HG02759 (cell line): ENCODE measurements around the gene ZMYM2.

ENCODE experiments used
- ATAC-seq: cut with Tn5 transposase; IDR thresholded peaks from one replicate; pipeline ENCODE4 v1.9.1; 2021; ENCODE audit warnings: mild to moderate bottlenecking, moderate library complexity; ENCODE audit not compliant: unreplicated experiment

ZMYM2 gene

DNA sequence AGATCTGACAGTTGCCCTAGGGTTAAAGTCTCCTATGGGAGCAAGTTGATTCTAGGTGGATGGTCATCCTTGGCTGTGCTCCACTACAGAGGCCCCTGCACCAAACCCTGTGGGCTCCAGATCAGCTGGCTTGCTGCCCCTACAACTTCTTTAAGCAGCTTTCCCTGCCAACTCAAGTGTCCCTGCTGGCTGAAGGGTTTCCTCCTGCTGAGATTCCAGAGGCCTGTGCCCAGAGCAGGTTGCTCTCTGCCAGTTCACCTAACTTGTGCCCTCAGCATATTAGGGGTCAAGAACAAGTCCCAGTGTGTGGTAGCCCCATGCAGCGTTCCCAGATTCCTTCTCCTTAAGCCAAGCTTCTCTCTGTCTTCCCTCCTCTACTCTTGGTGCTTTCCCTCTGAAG, 85.6 kb downstream of the ZMYM2 start:
- ATAC-seq, result no peak

GRCh38 chr13:20045950-20046548, 87.5 kb downstream of the ZMYM2 start:
- no peak for ATAC-seq

DNA sequence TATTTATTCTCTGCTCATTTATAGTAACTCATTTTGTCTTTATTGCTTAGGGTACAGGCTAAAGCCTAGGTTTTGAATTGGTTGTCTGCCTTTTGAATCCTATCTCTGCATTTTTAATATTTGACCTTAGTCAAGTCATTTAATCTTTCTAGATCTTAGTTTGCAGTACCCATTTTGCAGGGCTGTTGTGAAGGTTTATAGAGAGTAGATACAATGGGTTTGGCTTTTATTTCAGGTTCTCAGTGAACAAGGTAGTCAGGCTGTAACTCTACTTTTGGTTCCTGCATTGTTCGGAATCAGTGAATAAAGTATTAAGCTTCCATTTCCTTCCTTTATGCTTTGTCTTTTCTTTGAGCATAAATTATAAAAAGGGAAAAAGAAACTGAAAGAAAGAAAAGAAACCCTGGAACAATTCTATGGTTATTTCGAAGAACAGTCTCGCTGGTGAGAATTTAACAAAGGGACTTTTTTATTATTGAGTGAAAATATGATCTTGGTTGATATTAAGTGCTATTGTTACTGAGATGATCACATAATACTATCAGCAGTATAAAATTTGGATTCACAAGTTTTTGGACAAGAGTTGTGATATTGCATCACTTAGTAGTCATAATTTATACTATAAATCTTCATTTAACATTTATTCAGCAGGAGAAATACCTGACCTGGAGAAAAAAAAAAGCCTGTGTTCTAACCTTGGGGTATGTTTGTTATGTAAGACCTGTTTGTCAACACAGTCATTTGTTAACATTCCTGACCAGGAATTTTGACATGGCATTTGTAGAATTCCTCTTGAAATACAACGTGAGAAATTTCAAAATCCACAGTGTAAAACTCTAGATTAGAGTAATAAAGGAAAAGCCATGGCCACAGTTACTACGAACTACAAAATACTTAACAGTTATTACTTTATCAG, 91.3 kb downstream of the ZMYM2 start:
- no peak for ATAC-seq

DNA sequence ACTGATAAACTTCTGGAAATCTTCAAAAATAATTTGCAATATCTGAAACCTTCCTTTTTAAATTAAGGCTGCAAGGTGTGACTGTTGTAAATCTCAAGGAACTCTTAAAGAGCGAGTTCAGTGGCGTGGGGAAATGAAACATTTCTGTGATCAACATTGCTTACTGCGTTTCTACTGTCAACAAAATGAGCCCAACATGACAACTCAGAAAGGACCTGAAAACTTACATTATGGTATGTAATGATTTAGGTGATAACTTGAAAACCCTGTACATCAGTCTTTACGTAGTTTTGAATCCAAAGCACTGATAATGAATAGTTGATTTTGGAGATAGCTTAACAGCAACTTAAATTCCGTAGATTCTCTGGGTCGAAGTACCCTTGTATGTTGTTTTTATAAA, 92.8 kb downstream of the ZMYM2 start:
- ATAC-seq, result no peak

GRCh38 chr13:20053016-20053415, 94.5 kb downstream of the ZMYM2 start:
- no peak for ATAC-seq

DNA sequence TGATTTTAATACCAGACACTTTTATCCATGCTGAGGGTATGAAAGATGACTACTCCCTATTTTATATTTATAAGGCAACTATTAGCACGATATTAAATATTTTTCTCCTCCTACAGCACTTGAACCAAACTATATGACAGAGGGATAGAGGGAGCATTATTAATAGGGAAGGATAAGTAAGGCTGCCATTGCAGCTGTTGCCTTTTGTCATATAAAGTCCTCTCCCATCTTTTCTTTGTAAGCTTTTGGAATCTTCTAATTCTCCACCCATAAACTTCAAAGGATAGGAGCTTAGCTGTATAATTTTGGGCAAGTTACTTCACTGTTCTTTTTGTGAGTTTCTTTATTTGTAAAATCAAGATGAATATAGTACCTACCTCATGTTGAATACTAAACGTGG, 95.4 kb downstream of the ZMYM2 start:
- ATAC-seq, result no peak

- no peak for ATAC-seq
These were observed 96.1 kb downstream of the ZMYM2 start for GRCh38 chr13:20054586-20054985.

DNA sequence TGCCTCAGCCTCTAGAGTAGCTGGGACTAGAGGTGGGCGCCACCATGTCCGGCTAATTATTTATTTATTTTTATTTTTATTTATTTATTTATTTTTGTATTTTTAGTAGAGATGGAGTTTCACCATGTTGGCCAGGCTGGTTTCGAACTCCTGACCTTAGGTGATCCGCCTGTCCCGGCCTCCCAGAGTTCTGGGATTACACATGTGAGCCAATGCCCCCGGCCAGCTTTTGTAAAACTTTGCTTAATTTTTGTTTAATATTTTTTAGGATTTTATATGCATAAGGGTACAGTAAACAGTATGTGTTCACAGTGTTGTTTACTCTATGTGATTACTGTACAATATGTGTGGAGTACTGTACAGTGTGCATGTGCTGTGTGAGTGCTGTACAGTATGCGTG, 98.7 kb downstream of the ZMYM2 start:
- no peak for ATAC-seq

- no peak for ATAC-seq
These were observed 99.4 kb downstream of the ZMYM2 start for GRCh38 chr13:20057963-20058362.

- ATAC-seq, result no peak
These were observed 99.9 kb downstream of the ZMYM2 start for GRCh38 chr13:20058476-20058875.

DNA sequence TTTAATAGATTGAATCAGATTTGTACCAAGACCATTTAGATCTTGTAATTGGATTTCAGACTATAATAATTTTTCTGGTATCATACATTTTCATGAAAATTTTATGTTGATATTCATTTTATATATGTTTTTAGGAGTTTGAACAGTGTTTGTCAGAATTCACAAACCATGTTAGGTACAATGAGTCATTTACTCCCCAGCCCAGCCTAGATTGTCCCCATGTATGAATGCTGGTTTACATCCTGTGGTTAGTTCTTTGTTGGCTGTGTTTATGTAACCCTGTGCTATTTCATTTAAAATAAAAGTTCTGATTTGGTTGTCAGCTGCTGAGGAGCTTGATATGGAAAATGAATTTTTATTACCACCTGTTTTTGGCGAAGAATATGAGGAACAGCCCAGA, 105.6 kb downstream of the ZMYM2 start:
- no peak for ATAC-seq

- no peak for ATAC-seq
These were observed 107.0 kb downstream of the ZMYM2 start for GRCh38 chr13:20065516-20065915.

GRCh38 chr13:20069956-20070355, 111.4 kb downstream of the ZMYM2 start:
- ATAC-seq, result no peak

- peak; percentile 72 for ATAC-seq
These were observed 115.2 kb downstream of the ZMYM2 start for GRCh38 chr13:20073775-20074174.

DNA sequence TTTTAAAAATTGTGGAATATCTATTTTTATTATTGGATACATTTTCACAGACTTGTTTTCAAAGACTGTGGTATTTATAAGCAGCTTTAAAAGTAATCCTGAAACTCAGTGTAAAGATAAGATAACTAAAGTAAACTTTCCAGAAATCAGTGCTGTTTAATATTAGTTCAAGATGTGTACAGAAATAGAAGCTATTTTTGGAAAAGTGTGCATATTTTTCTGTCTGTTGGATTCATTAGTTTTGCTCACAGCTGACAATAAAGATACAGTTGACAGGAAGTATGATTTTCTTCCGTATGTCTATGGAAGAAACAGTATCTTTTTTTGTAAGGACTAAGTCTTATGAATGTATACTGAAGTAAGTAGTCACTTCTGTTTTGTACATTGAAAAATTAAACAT, 116.4 kb downstream of the ZMYM2 start:
- no peak for ATAC-seq

- no peak for ATAC-seq
These were observed 118.6 kb downstream of the ZMYM2 start for GRCh38 chr13:20077086-20077485.

DNA sequence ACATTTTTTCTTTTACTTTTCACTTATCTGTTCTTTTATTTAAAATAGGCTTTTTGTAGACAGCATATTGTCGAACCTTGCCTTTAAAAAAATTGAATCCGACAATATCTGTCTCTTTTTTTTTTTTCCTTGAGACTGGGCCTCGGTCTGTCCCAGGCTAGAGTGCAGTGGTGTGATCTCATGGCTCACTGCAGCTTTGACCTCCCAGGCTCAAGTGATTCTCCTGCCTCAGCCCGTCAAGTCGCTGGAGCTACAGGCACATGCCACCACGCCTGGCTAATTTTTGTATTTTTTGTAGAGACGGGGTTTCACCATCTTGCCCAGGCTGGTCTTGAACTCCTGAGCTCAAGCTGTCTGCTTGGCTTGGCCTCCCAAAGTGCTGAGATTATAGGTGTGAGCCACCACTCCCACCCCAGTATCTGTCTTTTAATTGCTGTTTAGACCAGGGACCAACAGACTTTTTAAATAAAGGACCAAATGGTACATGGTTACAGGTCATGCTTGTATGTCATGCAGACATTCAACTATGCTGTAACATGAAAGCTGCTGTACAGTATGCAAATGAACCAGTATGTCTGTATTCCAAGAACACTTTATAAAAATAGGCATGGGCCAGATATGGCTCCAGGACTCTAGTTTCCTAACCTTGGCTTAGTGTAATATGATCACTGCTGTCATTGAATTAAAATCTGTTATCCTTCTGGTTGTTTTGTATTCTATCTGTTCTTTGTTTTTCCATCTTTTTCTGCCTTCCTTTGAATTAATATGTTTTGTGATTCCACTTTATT, 122.0 kb downstream of the ZMYM2 start:
- ATAC-seq, result no peak

DNA sequence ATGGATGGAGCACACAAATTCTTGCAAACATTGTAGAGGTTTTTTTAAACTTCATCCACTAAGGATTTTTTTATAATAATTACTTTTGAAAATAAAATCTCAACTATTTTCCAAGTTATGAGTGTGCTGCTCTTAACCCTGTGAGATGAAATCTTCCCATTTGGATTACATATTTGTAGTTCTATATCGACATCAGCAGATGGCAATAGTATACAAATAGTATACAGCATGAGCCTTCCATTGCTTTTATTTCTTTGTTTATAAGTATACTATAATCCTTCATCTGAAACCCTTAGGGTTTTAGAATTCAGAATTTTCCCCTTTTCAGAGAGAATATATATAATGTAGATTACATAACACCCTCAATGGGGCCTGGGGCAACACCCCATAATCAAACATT, 131.8 kb downstream of the ZMYM2 start:
- ATAC-seq, result no peak

- no peak for ATAC-seq
These were observed 135.4 kb downstream of the ZMYM2 start for GRCh38 chr13:20093951-20094350.

DNA sequence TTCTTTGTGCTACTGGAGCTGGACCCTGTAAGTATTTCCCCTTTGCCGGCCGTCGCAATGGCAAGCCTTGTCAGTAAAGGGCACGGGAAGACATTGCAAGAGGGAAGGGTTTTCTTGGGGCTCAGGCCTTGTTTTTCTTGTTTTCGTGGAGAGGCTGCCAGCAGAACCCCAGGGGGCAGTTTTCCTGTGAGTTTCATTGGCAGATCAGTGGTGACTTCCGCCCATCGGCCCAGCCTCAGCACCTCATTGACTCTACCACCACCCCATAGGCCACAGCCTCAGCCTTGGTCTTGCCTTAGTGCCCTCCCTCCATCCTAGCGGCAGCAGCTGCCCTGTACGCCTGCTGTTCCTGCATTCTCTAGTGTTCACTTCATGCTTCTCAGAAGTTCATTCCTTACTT, 140.8 kb downstream of the ZMYM2 start:
- ATAC-seq, result no peak

- no peak for ATAC-seq
These were observed 143.2 kb downstream of the ZMYM2 start for GRCh38 chr13:20101467-20102316.
